ENCODE results near the gene USP54. TPM values are rescaled to one million over a fixed set of nuclear protein-coding genes. Genes with fewer than 3 reads are reported as not detected.

The USP54 gene
- total and polyA plus RNA-seq, 9 of the 15 experiments (the other 6 are each of a cell fraction or from before 2014, with no cell fraction given), result 3.8 to 40.1 (median 16.9) TPM

DNA sequence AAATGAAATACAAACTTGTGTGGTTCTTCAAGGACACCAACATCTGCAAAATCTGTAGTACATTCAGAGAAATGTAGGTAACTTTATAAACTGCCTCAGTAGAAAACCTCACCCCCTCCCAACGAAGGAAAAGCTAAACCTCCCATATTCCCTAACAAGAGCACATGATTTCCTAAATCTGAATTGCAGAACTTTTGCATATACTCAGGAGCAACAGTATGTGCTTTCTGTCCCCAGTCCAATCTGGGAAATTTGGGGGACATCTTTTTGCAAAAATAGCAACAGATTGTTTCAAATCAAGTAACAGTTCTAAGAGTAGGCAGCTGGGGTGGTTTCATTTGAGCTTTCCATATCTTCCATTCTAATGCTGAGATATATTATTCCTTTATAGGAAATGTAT is 142.0 kb downstream of the USP54 start (continued):
- TF ChIP-seq, protein P1, sequence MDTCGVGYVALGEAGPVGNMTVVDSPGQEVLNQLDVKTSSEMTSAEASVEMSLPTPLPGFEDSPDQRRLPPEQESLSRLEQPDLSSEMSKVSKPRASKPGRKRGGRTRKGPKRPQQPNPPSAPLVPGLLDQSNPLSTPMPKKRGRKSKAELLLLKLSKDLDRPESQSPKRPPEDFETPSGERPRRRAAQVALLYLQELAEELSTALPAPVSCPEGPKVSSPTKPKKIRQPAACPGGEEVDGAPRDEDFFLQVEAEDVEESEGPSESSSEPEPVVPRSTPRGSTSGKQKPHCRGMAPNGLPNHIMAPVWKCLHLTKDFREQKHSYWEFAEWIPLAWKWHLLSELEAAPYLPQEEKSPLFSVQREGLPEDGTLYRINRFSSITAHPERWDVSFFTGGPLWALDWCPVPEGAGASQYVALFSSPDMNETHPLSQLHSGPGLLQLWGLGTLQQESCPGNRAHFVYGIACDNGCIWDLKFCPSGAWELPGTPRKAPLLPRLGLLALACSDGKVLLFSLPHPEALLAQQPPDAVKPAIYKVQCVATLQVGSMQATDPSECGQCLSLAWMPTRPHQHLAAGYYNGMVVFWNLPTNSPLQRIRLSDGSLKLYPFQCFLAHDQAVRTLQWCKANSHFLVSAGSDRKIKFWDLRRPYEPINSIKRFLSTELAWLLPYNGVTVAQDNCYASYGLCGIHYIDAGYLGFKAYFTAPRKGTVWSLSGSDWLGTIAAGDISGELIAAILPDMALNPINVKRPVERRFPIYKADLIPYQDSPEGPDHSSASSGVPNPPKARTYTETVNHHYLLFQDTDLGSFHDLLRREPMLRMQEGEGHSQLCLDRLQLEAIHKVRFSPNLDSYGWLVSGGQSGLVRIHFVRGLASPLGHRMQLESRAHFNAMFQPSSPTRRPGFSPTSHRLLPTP (IDR thresholded peaks at IDR 0.05; ENCODE audit: borderline replicate concordance, extremely low read depth, insufficient read length), result no peak

- H2AFZ ChIP-seq (ENCODE audit: low read depth, low read length), result no peak overlapping the region
- in situ Hi-C loops (cut with MboI), result no loop called here
- H3K4me2 ChIP-seq (ENCODE audit: insufficient read depth, low read length), result no peak overlapping the region
- DNase-seq (ENCODE audit: extremely low read depth in 1 of 4, low spot score in 3 of 4), result no peak
- TF ChIP-seq SRF (CRISPR knock-in tag; IDR thresholded peaks at IDR 0.05) (peak in 1 of 2 experiments; percentile 48; a peak in 1 of 4 replicates), SPI1 (IDR thresholded peaks at IDR 0.05; ENCODE audit: borderline replicate concordance, low read depth, low read length) (peak; percentile 49; the same call in 1 of the 2 replicates), TGIF2 (CRISPR knock-in tag; IDR thresholded peaks at IDR 0.05) (no peak), LCOR (CRISPR knock-in tag; IDR thresholded peaks at IDR 0.05) (no peak), ZFX (CRISPR knock-in tag; IDR thresholded peaks at IDR 0.05) (no peak), CEBPG (CRISPR knock-in tag; IDR thresholded peaks at IDR 0.05) (no peak), CEBPG (tag; conservative IDR thresholded peaks at IDR 0.05 in 1 of 2, IDR thresholded peaks at IDR 0.05 in 1 of 2) (0 out of 4 replicates have a peak, but pooled peaks of 1 of the 2 experiments have one; percentile 39)
- H3K9ac ChIP-seq (ENCODE audit: insufficient read depth in 1 of 2, low read depth in 2 of 2, low read length in 2 of 2), result no peak overlapping the region
- ChIA-PET POLR2A (no interaction called here), CTCF (ENCODE audit: low intra/inter-chr PET ratio) (no interaction called here)
- no peak for ATAC-seq
- H3K27ac ChIP-seq (ENCODE audit: extremely low read depth, low read depth, low read length), result no peak overlapping the region
- BruUV-seq (replicated peaks), result no TSS peak
- intact Hi-C loops (cut with micrococcal nuclease), result no loop called here
- H3K79me2 ChIP-seq (ENCODE audit: control insufficient read depth, insufficient read depth, low read length), result no peaks in the 10 kb centered on the region
- H3K36me3 ChIP-seq (ENCODE audit: control insufficient read depth, insufficient read depth, low read length), result peaks cover 11% of the 10 kb centered on the region; the same call in 1 of the 3 replicates
- no peaks in the 10 kb centered on the region for H4K20me1 ChIP-seq (replicated peaks; ENCODE audit: control insufficient read depth, insufficient read depth, low read length)
- H3K4me3 ChIP-seq, result no peak overlapping the region
- no peaks in the 10 kb centered on the region for H3K27me3 ChIP-seq (ENCODE audit: control insufficient read depth in 2 of 2, insufficient read depth in 2 of 2, low read length in 2 of 2)
- no peaks in the 10 kb centered on the region for H3K9me1 ChIP-seq (ENCODE audit: control insufficient read depth, insufficient read depth, low read length)
- FAIRE-seq, result peak; percentile 40
- 21% methylated on average over 1 of the region's 1 CpG for WGBS (ENCODE audit: insufficient coverage, low coverage, missing lambda C conversion rate)
- H3K4me1 ChIP-seq (replicated peaks in 1 of 2; ENCODE audit: control insufficient read depth in 2 of 2, insufficient read depth in 2 of 2, low read length in 2 of 2), result no peaks in the 10 kb centered on the region; a peak in 1 of 5 replicates
- H3K9me3 ChIP-seq (replicated peaks; ENCODE audit: control insufficient read depth, insufficient read depth, low read depth, low read length), result no peaks in the 10 kb centered on the region
Measured at GRCh38 chr10:73448384-73448783, 142.8 kb downstream of the USP54 start.

Small RNA genes lying within 50 kb of the gene (small RNA-seq; reads per million reads assigned to genes)
- not detected for gene RNU6-883P

Other genes starting within 250 kb of the USP54 start
Only the 7 nearest of the 11 such genes appear.
- gene ANXA7, start 177.3 kb downstream of the USP54 start, total RNA-seq (2014; rRNA removed), result 79.8 and 81.6 TPM in 2 replicates
- gene ANXA7, start 177.3 kb downstream of the USP54 start, total RNA-seq (2014; rRNA removed; fragmentation: Illumina TruSeq; extraction: Trizol), result 137 and 145 TPM in 2 replicates
- 109 and 118 TPM in 2 replicates for gene ANXA7, start 177.3 kb downstream of the USP54 start, total RNA-seq (2015; rRNA removed; fragmentation: Illumina TruSeq; extraction: Trizol)
- 157 and 158 TPM in 2 replicates for gene ANXA7, start 177.3 kb downstream of the USP54 start, total RNA-seq (2021)
- 130 TPM in 2 replicates for gene ANXA7, start 177.3 kb downstream of the USP54 start, polyA plus RNA-seq (2011; rRNA removed)
- gene ANXA7, start 177.3 kb downstream of the USP54 start, polyA plus RNA-seq (2014; fragmentation: Illumina TruSeq; extraction: Trizol), result 133 and 150 TPM in 2 replicates
- gene ANXA7, start 177.3 kb downstream of the USP54 start, polyA plus RNA-seq (2014; fragmentation: Nextera tagmentation; extraction: Ambion mirVana), result 100 to 1,000 TPM in 1 of 2 experiments, 10 to 100 TPM in 1; 86.4 to 122 TPM
- gene ANXA7, start 177.3 kb downstream of the USP54 start, polyA plus RNA-seq (2014; rRNA removed), result 97.1 and 107 TPM in 2 replicates
- 0.77 and 0.90 TPM in 2 replicates for gene MSS51, start 157.8 kb downstream of the USP54 start, total RNA-seq (2014; rRNA removed)
- gene MSS51, start 157.8 kb downstream of the USP54 start, total RNA-seq (2014; rRNA removed; fragmentation: Illumina TruSeq; extraction: Trizol), result 0.89 and 1.3 TPM in 2 replicates
- 1.2 TPM in 2 replicates for gene MSS51, start 157.8 kb downstream of the USP54 start, total RNA-seq (2015; rRNA removed; fragmentation: Illumina TruSeq; extraction: Trizol)
- 1.1 and 1.3 TPM in 2 replicates for gene MSS51, start 157.8 kb downstream of the USP54 start, total RNA-seq (2021)
- 1.8 and 2.6 TPM in 2 replicates for gene MSS51, start 157.8 kb downstream of the USP54 start, polyA plus RNA-seq (2011; rRNA removed)
- gene MSS51, start 157.8 kb downstream of the USP54 start, polyA plus RNA-seq (2014; fragmentation: Illumina TruSeq; extraction: Trizol), result 0.71 and 1.1 TPM in 2 replicates
- gene MSS51, start 157.8 kb downstream of the USP54 start, polyA plus RNA-seq (2014; fragmentation: Nextera tagmentation; extraction: Ambion mirVana), result under 1 TPM; 0.28 to 0.49 TPM
- 1.2 and 1.5 TPM in 2 replicates for gene MSS51, start 157.8 kb downstream of the USP54 start, polyA plus RNA-seq (2014; rRNA removed)
- 9.6 and 9.9 TPM in 2 replicates for gene PPP3CB, start 95.3 kb downstream of the USP54 start, total RNA-seq (2014; rRNA removed)
- gene PPP3CB, start 95.3 kb downstream of the USP54 start, total RNA-seq (2014; rRNA removed; fragmentation: Illumina TruSeq; extraction: Trizol), result 19.0 and 20.1 TPM in 2 replicates
- gene PPP3CB, start 95.3 kb downstream of the USP54 start, total RNA-seq (2015; rRNA removed; fragmentation: Illumina TruSeq; extraction: Trizol), result 15.6 and 16.0 TPM in 2 replicates
- gene PPP3CB, start 95.3 kb downstream of the USP54 start, total RNA-seq (2021), result 25.6 and 26.8 TPM in 2 replicates
- 11.9 and 17.8 TPM in 2 replicates for gene PPP3CB, start 95.3 kb downstream of the USP54 start, polyA plus RNA-seq (2011; rRNA removed)
- 22.6 and 27.6 TPM in 2 replicates for gene PPP3CB, start 95.3 kb downstream of the USP54 start, polyA plus RNA-seq (2014; fragmentation: Illumina TruSeq; extraction: Trizol)
- 10 to 100 TPM; 10.8 to 13.7 TPM for gene PPP3CB, start 95.3 kb downstream of the USP54 start, polyA plus RNA-seq (2014; fragmentation: Nextera tagmentation; extraction: Ambion mirVana)
- gene PPP3CB, start 95.3 kb downstream of the USP54 start, polyA plus RNA-seq (2014; rRNA removed), result 18.1 and 19.4 TPM in 2 replicates
- not detected in 2 replicates for gene MYOZ1, start 50.1 kb upstream of the USP54 start, total RNA-seq (2014; rRNA removed)
- not detected in 2 replicates for gene MYOZ1, start 50.1 kb upstream of the USP54 start, total RNA-seq (2014; rRNA removed; fragmentation: Illumina TruSeq; extraction: Trizol)
- gene MYOZ1, start 50.1 kb upstream of the USP54 start, total RNA-seq (2015; rRNA removed; fragmentation: Illumina TruSeq; extraction: Trizol), result 0.18 and 0.23 TPM in 2 replicates
- not detected in 2 replicates for gene MYOZ1, start 50.1 kb upstream of the USP54 start, total RNA-seq (2021)
- gene MYOZ1, start 50.1 kb upstream of the USP54 start, polyA plus RNA-seq (2011; rRNA removed), result 0.06 and 0.09 TPM in 2 replicates
- gene MYOZ1, start 50.1 kb upstream of the USP54 start, polyA plus RNA-seq (2014; fragmentation: Illumina TruSeq; extraction: Trizol), result 0.10 TPM in 1 of 2 replicates, not detected in the other
- under 1 TPM in 1 of 2 experiments, not detected in 1; 0.03 TPM for gene MYOZ1, start 50.1 kb upstream of the USP54 start, polyA plus RNA-seq (2014; fragmentation: Nextera tagmentation; extraction: Ambion mirVana)
- gene MYOZ1, start 50.1 kb upstream of the USP54 start, polyA plus RNA-seq (2014; rRNA removed), result 0.09 and 0.11 TPM in 2 replicates
- gene SYNPO2L, start 64.7 kb upstream of the USP54 start, total RNA-seq (2014; rRNA removed), result 0.04 TPM in 1 of 2 replicates, not detected in the other
- not detected in 2 replicates for gene SYNPO2L, start 64.7 kb upstream of the USP54 start, total RNA-seq (2014; rRNA removed; fragmentation: Illumina TruSeq; extraction: Trizol)
- gene SYNPO2L, start 64.7 kb upstream of the USP54 start, total RNA-seq (2015; rRNA removed; fragmentation: Illumina TruSeq; extraction: Trizol), result not detected in 2 replicates
- 0.07 TPM in 1 of 2 replicates, not detected in the other for gene SYNPO2L, start 64.7 kb upstream of the USP54 start, total RNA-seq (2021)
- 0.03 TPM in 1 of 2 replicates, not detected in the other for gene SYNPO2L, start 64.7 kb upstream of the USP54 start, polyA plus RNA-seq (2011; rRNA removed)
- 0.03 and 0.07 TPM in 2 replicates for gene SYNPO2L, start 64.7 kb upstream of the USP54 start, polyA plus RNA-seq (2014; fragmentation: Illumina TruSeq; extraction: Trizol)
- not detected for gene SYNPO2L, start 64.7 kb upstream of the USP54 start, polyA plus RNA-seq (2014; fragmentation: Nextera tagmentation; extraction: Ambion mirVana)
- not detected in 2 replicates for gene SYNPO2L, start 64.7 kb upstream of the USP54 start, polyA plus RNA-seq (2014; rRNA removed)
- gene AGAP5, start 106.8 kb upstream of the USP54 start, total RNA-seq (2014; rRNA removed), result 1.2 and 3.5 TPM in 2 replicates
- 3.7 and 5.3 TPM in 2 replicates for gene AGAP5, start 106.8 kb upstream of the USP54 start, total RNA-seq (2014; rRNA removed; fragmentation: Illumina TruSeq; extraction: Trizol)
- 6.1 and 6.2 TPM in 2 replicates for gene AGAP5, start 106.8 kb upstream of the USP54 start, total RNA-seq (2015; rRNA removed; fragmentation: Illumina TruSeq; extraction: Trizol)
- 5.1 and 5.6 TPM in 2 replicates for gene AGAP5, start 106.8 kb upstream of the USP54 start, total RNA-seq (2021)
- 7.5 and 10.1 TPM in 2 replicates for gene AGAP5, start 106.8 kb upstream of the USP54 start, polyA plus RNA-seq (2011; rRNA removed)
- 5.4 and 7.0 TPM in 2 replicates for gene AGAP5, start 106.8 kb upstream of the USP54 start, polyA plus RNA-seq (2014; fragmentation: Illumina TruSeq; extraction: Trizol)
- gene AGAP5, start 106.8 kb upstream of the USP54 start, polyA plus RNA-seq (2014; fragmentation: Nextera tagmentation; extraction: Ambion mirVana), result under 1 TPM; 0.32 to 0.66 TPM
- 5.0 and 6.8 TPM in 2 replicates for gene AGAP5, start 106.8 kb upstream of the USP54 start, polyA plus RNA-seq (2014; rRNA removed)
- gene SEC24C, start 153.0 kb upstream of the USP54 start, total RNA-seq (2014; rRNA removed), result 70.5 and 99.4 TPM in 2 replicates
- 48.6 and 48.7 TPM in 2 replicates for gene SEC24C, start 153.0 kb upstream of the USP54 start, total RNA-seq (2014; rRNA removed; fragmentation: Illumina TruSeq; extraction: Trizol)
- gene SEC24C, start 153.0 kb upstream of the USP54 start, total RNA-seq (2015; rRNA removed; fragmentation: Illumina TruSeq; extraction: Trizol), result 55.5 and 59.4 TPM in 2 replicates
- 103 and 115 TPM in 2 replicates for gene SEC24C, start 153.0 kb upstream of the USP54 start, total RNA-seq (2021)
- gene SEC24C, start 153.0 kb upstream of the USP54 start, polyA plus RNA-seq (2011; rRNA removed), result 97.4 and 150 TPM in 2 replicates
- gene SEC24C, start 153.0 kb upstream of the USP54 start, polyA plus RNA-seq (2014; fragmentation: Illumina TruSeq; extraction: Trizol), result 108 and 110 TPM in 2 replicates
- 10 to 100 TPM; 19.0 to 88.4 TPM for gene SEC24C, start 153.0 kb upstream of the USP54 start, polyA plus RNA-seq (2014; fragmentation: Nextera tagmentation; extraction: Ambion mirVana)
- gene SEC24C, start 153.0 kb upstream of the USP54 start, polyA plus RNA-seq (2014; rRNA removed), result 64.7 and 68.8 TPM in 2 replicates

All from K562 (cell line).